ENCODE results near the gene CD300LF. TPM values are rescaled to one million over a fixed set of nuclear protein-coding genes. Genes with fewer than 3 reads are reported as not detected.

The CD300LF gene
- total and polyA plus RNA-seq, 9 of the 15 experiments (the other 6 are each of a cell fraction or from before 2014, with no cell fraction given): not detected

DNA sequence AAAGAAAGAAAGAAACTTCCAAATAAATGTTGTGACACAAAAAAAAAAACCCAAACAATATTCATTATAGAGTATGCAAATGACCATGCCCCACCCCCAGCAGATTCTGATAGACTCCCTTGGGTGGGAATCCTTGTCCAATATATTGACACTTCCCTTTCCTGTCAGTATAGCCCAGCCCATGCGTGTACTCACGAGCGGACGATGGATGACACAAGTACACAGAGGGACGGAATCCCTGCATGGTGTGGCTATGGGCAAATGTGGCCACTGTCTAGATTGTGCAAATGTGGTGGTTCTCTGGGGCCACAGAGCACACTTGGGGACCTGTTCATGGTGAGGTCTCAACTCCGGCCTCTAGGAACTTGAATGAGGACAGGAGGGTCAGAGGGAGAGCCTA, 27.4 kb upstream of the CD300LF start:
- Histone ChIP-seq H3K9me3 (replicated peaks; ENCODE audit: control insufficient read depth, insufficient read depth, low read depth, low read length) (no peaks in the 10 kb centered on the region), H3K4me3 (no peak overlapping the region), H3K79me2 (ENCODE audit: control insufficient read depth, insufficient read depth, low read length) (no peaks in the 10 kb centered on the region), H4K20me1 (replicated peaks; ENCODE audit: control insufficient read depth, insufficient read depth, low read length) (peaks cover 5% of the 10 kb centered on the region; the same call in 1 of the 2 replicates), H2AFZ (ENCODE audit: low read depth, low read length) (no peak overlapping the region), H3K27me3 (ENCODE audit: control insufficient read depth in 2 of 2, insufficient read depth in 2 of 2, low read length in 2 of 2) (peaks cover 32 to 70% of the 10 kb centered on the region in 2 experiments; a peak in 4 of 5 replicates), H3K9ac (ENCODE audit: insufficient read depth in 1 of 2, low read depth in 2 of 2, low read length in 2 of 2) (no peak overlapping the region), H3K36me3 (ENCODE audit: control insufficient read depth, insufficient read depth, low read length) (no peaks in the 10 kb centered on the region), H3K9me1 (ENCODE audit: control insufficient read depth, insufficient read depth, low read length) (no peaks in the 10 kb centered on the region), H3K4me1 (replicated peaks in 1 of 2; ENCODE audit: control insufficient read depth in 2 of 2, insufficient read depth in 2 of 2, low read length in 2 of 2) (peaks cover 0 to 27% of the 10 kb centered on the region in 2 experiments; a peak in 4 of 5 replicates), H3K4me2 (ENCODE audit: insufficient read depth, low read length) (no peak overlapping the region), H3K27ac (ENCODE audit: extremely low read depth, low read depth, low read length) (no peak overlapping the region)
- no peak for DNase-seq (ENCODE audit: extremely low read depth in 1 of 4, low spot score in 3 of 4)
- ATAC-seq: no peak
- POLR2A ChIA-PET: no interaction called here
- CTCF ChIA-PET (ENCODE audit: low intra/inter-chr PET ratio): no interaction called here
- intact Hi-C loops (cut with micrococcal nuclease) (loop anchor here (5.0 kb wide), 1 partner anchor 112 kb away; no protein-coding TSS in a partner anchor), in situ Hi-C loops (cut with MboI) (loop anchor here (5.0 kb wide), 1 partner anchor 217 kb away; no protein-coding TSS in a partner anchor)
- no TSS peak for BruUV-seq (replicated peaks)
- no peak for FAIRE-seq
- 6% methylated on average over 6 of the region's 6 CpGs for WGBS (ENCODE audit: insufficient coverage, low coverage, missing lambda C conversion rate)
- no peak for TF ChIP-seq ZC3H4 (CRISPR knock-in tag; IDR thresholded peaks at IDR 0.05; ENCODE audit: borderline replicate concordance)
- TF ChIP-seq FOXP1 (CRISPR knock-in tag; IDR thresholded peaks at IDR 0.05): no peak
- no peak for TF ChIP-seq E2F3 (CRISPR knock-in tag; IDR thresholded peaks at IDR 0.05)
- TF ChIP-seq NEUROD1 (IDR thresholded peaks at IDR 0.05; ENCODE audit: borderline replicate concordance, low read depth, low read length, partially characterized antibody): no peak
- no peak for TF ChIP-seq CBX5 (IDR thresholded peaks at IDR 0.05; ENCODE audit: borderline replicate concordance, low read depth)
- TF ChIP-seq SIN3B (IDR thresholded peaks at IDR 0.05; ENCODE audit: low read depth): no peak
- no peak for TF ChIP-seq EZH2 (IDR thresholded peaks at IDR 0.05; ENCODE audit: borderline replicate concordance, low read depth, low read length)
- TF ChIP-seq ZBTB12 (CRISPR knock-in tag; IDR thresholded peaks at IDR 0.05): no peak
- TF ChIP-seq MYNN (IDR thresholded peaks at IDR 0.05): no peak
- no peak for TF ChIP-seq MYNN (CRISPR knock-in tag; IDR thresholded peaks at IDR 0.05)
- no peak for TF ChIP-seq TEAD1 (CRISPR knock-in tag; IDR thresholded peaks at IDR 0.05)
- TF ChIP-seq ZNF184 (CRISPR knock-in tag; IDR thresholded peaks at IDR 0.05): no peak
- no peak for TF ChIP-seq ZNF609 (CRISPR knock-in tag; IDR thresholded peaks at IDR 0.05; ENCODE audit: borderline replicate concordance)
- no peak for TF ChIP-seq ARID1B (IDR thresholded peaks at IDR 0.05)
- TF ChIP-seq SLC30A9 (CRISPR knock-in tag; IDR thresholded peaks at IDR 0.05): no peak
- TF ChIP-seq ZNF277 (CRISPR knock-in tag; IDR thresholded peaks at IDR 0.05; ENCODE audit: borderline replicate concordance): no peak
- no peak for TF ChIP-seq KDM5B (IDR thresholded peaks at IDR 0.05; ENCODE audit: insufficient replicate concordance, low read depth, low read length)

Measured in K562 (cell line).